SU-DHL-6 (cell line): ENCODE measurements around the gene ASXL1.

ENCODE experiments used
- EZH2phosphoT487 ChIP-seq: fragments of 200-600 bp; sonication (generic), shearing (Covaris generic); conservative IDR thresholded peaks from 2 replicates; pipeline ENCODE4 v1.6.1; 2018; ENCODE audit warnings: mild to moderate bottlenecking, antibody characterized with exemption, low read length, moderate library complexity, mixed read lengths
- TF ChIP-seq, protein P1 (sequence below): fragments of 200-600 bp; sonication (generic); IDR thresholded peaks from one replicate; pipeline ENCODE4 v1.5.1; 2017; ENCODE audit warnings: antibody characterized with exemption, mild to moderate bottlenecking, low read length, moderate library complexity; ENCODE audit not compliant: insufficient read depth, poor library complexity, severe bottlenecking

- TF ChIP-seq EZH2phosphoT487: no peak
- TF ChIP-seq, protein P1, sequence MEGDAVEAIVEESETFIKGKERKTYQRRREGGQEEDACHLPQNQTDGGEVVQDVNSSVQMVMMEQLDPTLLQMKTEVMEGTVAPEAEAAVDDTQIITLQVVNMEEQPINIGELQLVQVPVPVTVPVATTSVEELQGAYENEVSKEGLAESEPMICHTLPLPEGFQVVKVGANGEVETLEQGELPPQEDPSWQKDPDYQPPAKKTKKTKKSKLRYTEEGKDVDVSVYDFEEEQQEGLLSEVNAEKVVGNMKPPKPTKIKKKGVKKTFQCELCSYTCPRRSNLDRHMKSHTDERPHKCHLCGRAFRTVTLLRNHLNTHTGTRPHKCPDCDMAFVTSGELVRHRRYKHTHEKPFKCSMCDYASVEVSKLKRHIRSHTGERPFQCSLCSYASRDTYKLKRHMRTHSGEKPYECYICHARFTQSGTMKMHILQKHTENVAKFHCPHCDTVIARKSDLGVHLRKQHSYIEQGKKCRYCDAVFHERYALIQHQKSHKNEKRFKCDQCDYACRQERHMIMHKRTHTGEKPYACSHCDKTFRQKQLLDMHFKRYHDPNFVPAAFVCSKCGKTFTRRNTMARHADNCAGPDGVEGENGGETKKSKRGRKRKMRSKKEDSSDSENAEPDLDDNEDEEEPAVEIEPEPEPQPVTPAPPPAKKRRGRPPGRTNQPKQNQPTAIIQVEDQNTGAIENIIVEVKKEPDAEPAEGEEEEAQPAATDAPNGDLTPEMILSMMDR: no peak
Measured at GRCh38 chr20:32483351-32484224, 125.5 kb downstream of the ASXL1 start.
